Smooth muscle cell of the brain vasculature (primary cell): ENCODE results near the gene PALMD.

Source experiments
- DNase-seq: peaks from one replicate; pipeline ENCODE4 v3.0.0-alpha.2; 2012; ENCODE audit warnings: low read depth, low spot score

The PALMD gene

GRCh38 chr1:99634971-99635624 lies 10.8 kb upstream of the PALMD start:
- no peak for DNase-seq

- no peak for DNase-seq
Measured at GRCh38 chr1:99635664-99636063, 10.2 kb upstream of the PALMD start.

- no peak for DNase-seq
Measured at GRCh38 chr1:99636647-99637175, 9.2 kb upstream of the PALMD start.

- no peak for DNase-seq
Measured at GRCh38 chr1:99638853-99639252, 7.1 kb upstream of the PALMD start.

- no peak for DNase-seq
Measured at GRCh38 chr1:99639408-99639807, 6.5 kb upstream of the PALMD start.

GRCh38 chr1:99639945-99640344 lies 6.0 kb upstream of the PALMD start:
- no peak for DNase-seq

GRCh38 chr1:99640672-99641071 lies 5.2 kb upstream of the PALMD start:
- DNase-seq = no peak

GRCh38 chr1:99641558-99641957 lies 4.4 kb upstream of the PALMD start:
- DNase-seq = no peak

GRCh38 chr1:99642053-99642452 lies 3.9 kb upstream of the PALMD start:
- DNase-seq = no peak

- no peak for DNase-seq
Measured at GRCh38 chr1:99643021-99643779, 2.7 kb upstream of the PALMD start.

- no peak for DNase-seq
Measured at GRCh38 chr1:99644279-99645004, 1.5 kb upstream of the PALMD start.

GRCh38 chr1:99645203-99645602 lies 710 bp upstream of the PALMD start:
- DNase-seq = no peak

GRCh38 chr1:99646868-99647267 lies 955 bp downstream of the PALMD start:
- no peak for DNase-seq

GRCh38 chr1:99647490-99647889 lies 1.6 kb downstream of the PALMD start:
- no peak for DNase-seq

GRCh38 chr1:99648107-99648506 lies 2.2 kb downstream of the PALMD start:
- DNase-seq = no peak

- no peak for DNase-seq
Measured at GRCh38 chr1:99650030-99650429, 4.1 kb downstream of the PALMD start.

- DNase-seq = no peak
Measured at GRCh38 chr1:99650773-99651437, 5.0 kb downstream of the PALMD start.

- DNase-seq = no peak
Measured at GRCh38 chr1:99652881-99653281, 7.0 kb downstream of the PALMD start.

- no peak for DNase-seq
Measured at GRCh38 chr1:99655376-99655775, 9.5 kb downstream of the PALMD start.

GRCh38 chr1:99656701-99657100 lies 10.8 kb downstream of the PALMD start:
- DNase-seq = no peak

GRCh38 chr1:99657213-99658030 lies 11.5 kb downstream of the PALMD start:
- no peak for DNase-seq
